ENCODE measurements around the gene PCDHGA10.
"Not testable (repeated sequence)": the region's sequence is repeated elsewhere in the genome, so short reads cannot be mapped to it uniquely, and the experiment has no call there.

PCDHGA10 gene

DNA sequence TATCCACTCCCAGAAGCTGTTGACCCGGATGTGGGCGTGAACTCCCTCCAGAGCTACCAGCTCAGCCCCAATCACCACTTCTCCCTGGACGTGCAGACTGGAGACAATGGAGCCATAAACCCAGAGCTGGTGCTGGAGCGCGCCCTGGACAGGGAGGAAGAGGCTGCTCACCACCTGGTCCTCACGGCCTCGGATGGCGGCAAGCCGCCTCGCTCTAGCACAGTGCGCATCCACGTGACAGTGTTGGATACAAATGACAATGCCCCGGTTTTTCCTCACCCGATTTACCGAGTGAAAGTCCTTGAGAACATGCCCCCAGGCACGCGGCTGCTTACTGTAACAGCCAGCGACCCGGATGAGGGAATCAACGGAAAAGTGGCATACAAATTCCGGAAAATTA lies 19.5 kb upstream of the PCDHGA10 start:
- DNase-seq, result no peak

DNA sequence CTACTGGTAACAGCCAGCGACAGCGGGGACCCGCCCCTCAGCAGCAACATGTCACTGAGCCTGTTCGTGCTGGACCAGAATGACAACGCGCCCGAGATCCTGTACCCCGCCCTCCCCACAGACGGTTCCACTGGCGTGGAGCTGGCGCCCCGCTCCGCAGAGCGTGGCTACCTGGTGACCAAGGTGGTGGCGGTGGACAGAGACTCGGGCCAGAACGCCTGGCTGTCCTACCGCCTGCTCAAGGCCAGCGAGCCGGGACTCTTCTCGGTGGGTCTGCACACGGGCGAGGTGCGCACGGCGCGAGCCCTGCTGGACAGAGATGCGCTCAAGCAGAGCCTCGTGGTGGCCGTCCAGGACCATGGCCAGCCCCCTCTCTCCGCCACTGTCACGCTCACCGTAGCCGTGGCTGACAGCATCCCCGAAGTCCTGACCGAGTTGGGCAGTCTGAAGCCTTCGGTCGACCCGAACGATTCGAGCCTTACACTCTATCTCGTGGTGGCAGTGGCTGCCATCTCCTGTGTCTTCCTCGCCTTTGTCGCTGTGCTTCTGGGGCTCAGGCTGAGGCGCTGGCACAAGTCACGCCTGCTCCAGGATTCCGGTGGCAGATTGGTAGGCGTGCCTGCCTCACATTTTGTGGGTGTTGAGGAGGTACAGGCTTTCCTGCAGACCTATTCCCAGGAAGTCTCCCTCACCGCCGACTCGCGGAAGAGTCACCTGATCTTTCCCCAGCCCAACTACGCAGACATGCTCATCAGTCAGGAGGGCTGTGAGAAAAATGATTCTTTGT lies 18.2 kb upstream of the PCDHGA10 start:
- DNase-seq, result not testable (repeated sequence)

DNA sequence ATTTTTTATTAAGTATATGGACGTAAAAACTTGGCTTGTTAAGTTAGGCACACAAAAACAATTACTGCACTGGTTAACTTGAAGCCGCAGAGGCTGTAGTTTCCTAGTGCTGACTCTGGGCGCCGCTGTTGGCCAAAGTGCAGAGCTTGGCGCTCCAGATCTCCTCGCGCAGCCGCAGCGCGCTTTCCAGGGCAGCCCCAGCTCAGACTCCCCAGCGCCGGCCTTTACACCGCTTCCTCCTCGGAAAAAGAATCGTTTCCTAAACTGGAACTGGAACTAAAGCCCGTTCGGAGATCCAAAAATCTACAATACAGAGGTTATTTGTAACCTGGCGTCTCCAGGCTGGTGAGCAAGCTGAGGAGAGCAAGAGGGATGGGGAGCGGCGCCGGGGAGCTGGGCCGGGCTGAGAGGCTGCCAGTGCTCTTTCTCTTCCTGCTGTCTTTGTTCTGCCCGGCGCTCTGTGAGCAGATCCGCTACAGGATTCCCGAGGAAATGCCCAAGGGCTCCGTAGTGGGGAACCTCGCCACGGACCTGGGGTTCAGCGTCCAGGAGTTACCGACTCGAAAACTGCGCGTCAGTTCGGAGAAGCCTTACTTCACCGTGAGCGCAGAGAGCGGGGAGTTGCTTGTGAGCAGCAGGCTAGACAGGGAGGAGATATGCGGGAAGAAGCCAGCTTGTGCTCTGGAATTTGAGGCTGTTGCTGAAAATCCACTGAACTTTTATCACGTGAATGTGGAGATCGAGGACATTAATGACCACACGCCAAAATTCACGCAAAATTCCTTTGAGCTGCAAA lies 14.8 kb upstream of the PCDHGA10 start, which contains the start of gene PCDHGB5:
Gene PCDHGB5, plus strand, starts transcription at position 192 of the 796 bp plus-strand sequence. Its CDS starts 181 bp downstream, at position 373.
- DNase-seq, result not testable (repeated sequence)

DNA sequence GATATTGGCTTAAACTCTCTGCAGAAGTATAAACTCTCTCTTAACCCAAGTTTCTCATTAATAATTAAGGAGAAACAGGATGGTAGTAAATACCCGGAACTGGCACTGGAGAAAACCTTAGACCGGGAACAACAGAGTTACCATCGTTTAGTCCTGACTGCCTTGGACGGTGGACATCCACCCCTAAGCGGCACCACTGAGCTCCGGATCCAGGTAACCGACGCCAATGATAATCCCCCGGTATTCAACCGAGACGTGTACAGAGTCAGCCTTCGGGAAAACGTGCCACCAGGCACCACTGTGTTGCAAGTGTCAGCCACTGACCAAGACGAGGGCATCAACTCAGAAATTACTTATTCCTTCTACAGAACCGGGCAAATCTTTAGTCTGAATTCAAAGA lies 14.2 kb upstream of the PCDHGA10 start:
- DNase-seq, result no peak

DNA sequence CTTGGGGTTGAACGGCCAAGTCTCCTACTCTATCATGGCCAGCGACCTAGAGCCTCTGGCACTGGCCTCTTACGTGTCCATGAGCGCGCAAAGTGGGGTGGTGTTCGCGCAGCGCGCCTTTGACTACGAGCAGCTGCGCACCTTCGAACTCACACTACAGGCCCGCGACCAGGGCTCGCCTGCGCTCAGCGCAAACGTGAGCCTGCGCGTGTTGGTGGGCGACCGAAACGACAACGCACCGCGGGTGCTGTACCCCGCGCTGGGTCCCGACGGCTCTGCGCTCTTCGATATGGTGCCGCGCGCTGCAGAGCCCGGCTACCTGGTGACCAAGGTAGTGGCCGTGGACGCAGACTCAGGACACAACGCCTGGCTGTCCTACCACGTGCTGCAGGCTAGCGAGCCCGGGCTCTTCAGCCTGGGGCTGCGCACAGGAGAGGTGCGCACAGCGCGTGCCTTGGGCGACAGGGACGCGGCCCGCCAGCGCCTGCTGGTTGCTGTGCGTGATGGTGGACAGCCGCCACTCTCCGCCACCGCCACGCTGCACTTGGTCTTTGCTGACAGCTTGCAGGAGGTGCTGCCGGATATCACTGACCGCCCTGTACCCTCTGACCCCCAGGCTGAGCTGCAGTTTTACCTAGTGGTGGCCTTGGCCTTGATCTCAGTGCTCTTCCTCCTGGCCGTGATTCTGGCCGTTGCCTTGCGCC lies 13.1 kb upstream of the PCDHGA10 start:
- DNase-seq, result no peak

DNA sequence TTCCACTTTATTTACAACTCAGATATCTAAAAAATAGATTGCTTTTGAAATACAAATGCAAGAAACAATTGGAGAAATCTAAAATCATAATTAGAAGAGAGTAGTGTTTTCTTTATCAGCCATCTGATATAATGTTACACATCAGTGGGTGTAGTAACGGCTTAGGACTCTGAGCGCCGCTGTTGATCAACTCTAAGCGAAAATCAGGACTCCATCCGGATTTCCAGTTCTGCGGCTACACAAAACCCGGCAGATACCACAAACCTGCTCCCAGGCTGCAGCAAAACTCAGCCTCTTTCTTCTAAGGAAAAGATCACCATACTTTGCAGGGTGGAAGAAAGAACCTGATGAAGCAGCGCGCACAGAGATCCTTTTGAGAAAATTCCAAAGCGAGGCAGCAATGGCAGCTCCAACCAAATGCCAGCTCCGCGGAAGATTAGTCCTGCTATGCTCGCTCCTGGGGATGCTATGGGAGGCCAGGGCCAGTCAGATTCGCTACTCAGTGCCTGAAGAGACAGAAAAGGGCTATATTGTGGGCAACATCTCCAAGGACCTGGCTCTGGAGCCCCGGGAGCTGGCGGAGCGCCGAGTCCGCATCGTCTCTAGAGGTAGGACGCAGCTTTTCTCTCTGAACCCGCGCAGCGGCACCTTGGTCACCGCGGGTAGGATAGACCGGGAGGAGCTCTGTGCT lies 10.1 kb upstream of the PCDHGA10 start, which contains the start of gene PCDHGA9:
Gene PCDHGA9, plus strand, starts transcription at position 226 of the 691 bp plus-strand sequence. Its CDS starts 175 bp downstream, at position 401.
- no peak for DNase-seq

DNA sequence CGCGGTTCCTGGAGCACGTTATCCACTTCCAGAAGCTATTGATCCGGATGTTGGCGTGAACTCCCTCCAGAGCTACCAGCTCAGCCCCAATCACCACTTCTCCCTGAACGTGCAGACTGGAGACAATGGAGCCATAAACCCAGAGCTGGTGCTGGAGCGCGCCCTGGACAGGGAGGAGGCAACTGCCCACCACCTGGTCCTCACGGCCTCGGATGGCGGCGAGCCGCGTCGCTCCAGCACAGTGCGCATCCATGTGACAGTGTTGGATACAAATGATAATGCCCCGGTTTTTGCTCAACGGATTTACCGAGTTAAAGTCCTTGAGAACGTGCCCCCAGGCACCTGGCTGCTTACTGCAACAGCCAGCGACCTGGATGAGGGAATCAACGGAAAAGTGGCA lies 9.4 kb upstream of the PCDHGA10 start:
- no peak for DNase-seq

DNA sequence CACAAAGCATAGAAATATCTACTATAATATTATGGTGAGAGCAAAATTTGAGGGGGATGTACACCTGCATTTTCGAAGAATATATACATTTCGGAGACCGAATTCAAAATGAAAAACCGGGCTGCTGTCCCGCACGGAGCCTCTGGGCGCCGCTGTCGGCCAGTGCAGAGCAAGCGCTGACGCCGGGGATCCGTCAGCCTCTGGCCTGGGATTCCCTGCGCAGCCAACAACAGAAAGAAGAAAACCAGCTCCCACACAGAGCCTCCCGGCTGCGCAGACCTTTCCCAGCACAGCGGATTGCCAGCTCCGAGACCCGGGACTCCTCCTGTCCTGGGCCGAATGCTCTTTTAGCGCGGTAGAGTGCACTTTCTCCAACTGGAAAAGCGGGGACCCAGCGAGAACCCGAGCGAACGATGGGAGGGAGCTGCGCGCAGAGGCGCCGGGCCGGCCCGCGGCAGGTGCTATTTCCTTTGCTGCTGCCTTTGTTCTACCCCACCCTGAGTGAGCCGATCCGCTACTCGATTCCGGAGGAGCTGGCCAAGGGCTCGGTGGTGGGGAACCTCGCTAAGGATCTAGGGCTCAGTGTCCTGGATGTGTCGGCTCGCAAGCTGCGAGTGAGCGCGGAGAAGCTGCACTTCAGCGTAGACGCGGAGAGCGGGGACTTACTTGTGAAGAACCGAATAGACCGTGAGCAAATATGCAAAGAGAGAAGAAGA lies 4.8 kb upstream of the PCDHGA10 start, which contains the start of gene PCDHGB6:
Gene PCDHGB6, plus strand, starts transcription at position 232 of the 716 bp plus-strand sequence. Its CDS starts 182 bp downstream, at position 414.
- not testable (repeated sequence) for DNase-seq

DNA sequence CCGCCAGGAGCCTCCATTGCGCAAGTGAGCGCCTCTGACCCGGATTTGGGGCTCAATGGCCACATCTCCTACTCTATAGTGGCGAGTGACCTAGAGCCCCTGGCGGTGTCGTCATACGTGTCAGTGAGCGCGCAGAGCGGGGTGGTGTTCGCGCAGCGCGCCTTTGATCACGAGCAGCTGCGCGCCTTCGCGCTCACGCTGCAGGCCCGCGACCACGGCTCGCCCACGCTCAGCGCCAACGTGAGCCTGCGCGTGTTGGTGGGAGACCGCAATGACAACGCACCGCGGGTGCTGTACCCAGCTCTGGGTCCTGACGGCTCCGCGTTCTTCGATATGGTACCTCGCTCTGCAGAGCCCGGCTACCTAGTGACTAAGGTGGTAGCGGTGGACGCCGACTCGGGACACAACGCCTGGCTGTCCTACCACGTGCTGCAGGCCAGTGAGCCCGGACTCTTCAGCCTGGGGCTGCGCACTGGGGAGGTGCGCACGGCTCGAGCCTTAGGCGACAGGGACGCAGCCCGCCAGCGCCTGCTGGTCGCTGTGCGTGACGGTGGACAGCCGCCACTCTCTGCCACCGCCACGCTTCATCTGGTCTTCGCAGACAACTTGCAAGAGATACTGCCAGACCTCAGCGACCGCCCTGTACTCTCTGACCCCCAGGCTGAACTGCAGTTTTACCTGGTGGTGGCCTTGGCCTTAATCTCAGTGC lies 3.0 kb upstream of the PCDHGA10 start:
- DNase-seq, result no peak

DNA sequence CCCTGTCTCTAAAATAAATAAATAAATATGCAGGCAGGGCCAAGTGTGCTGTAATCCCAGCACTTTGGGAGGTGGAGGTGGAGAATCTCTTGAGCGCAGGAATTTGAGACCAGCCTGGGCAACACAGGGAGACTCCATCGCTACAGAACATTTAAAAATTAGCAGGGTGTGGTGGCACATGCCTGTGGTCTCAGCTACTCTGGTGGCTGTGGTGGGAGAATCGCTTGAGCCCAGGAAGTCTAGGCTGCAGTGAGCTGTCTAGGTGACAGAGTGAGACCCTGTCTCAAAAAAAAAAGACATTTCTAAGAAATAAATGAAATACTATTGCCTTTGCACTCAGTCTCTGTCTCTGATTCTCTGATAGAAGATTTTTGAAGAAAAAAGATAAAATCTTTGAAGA lies 1.2 kb upstream of the PCDHGA10 start:
- no peak for DNase-seq

DNA sequence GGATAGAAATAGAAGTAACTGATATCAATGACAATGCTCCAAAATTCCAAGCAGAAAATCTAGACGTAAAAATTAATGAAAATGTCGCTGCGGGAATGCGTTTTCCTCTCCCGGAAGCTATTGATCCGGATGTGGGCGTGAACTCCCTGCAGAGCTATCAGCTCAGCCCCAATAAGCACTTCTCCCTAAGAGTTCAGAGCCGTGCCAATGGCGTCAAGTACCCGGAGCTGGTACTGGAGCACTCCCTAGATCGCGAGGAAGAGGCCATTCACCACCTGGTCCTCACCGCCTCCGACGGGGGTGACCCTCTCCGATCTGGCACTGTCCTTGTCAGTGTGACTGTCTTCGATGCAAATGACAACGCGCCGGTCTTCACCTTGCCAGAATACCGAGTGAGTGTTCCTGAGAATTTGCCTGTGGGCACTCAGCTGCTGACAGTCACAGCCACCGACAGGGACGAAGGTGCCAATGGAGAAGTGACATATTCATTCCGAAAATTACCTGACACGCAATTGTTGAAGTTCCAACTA lies 818 bp downstream of the PCDHGA10 start:
- no peak for DNase-seq

DNA sequence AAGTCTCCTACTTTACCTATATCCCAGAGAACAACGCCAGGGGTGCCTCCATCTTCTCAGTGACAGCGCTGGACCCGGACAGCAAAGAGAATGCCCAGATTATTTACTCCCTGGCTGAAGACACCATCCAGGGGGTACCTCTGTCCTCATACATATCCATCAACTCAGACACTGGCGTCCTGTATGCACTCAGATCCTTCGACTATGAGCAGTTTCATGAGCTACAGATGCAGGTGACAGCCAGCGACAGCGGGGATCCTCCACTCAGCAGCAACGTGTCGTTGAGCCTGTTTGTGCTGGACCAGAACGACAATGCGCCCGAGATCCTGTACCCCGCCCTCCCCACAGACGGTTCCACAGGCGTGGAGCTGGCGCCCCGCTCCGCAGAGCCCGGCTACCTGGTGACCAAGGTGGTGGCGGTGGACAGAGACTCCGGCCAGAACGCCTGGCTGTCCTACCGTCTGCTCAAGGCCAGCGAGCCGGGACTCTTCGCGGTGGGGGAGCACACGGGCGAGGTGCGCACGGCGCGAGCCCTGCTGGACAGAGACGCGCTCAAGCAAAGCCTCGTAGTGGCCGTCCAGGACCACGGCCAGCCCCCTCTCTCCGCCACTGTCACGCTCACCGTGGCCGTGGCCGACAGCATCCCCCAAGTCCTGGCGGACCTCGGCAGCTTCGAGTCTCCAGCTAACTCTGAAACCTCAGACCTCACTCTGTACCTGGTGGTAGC lies 1.9 kb downstream of the PCDHGA10 start:
- DNase-seq, result not testable (repeated sequence)

DNA sequence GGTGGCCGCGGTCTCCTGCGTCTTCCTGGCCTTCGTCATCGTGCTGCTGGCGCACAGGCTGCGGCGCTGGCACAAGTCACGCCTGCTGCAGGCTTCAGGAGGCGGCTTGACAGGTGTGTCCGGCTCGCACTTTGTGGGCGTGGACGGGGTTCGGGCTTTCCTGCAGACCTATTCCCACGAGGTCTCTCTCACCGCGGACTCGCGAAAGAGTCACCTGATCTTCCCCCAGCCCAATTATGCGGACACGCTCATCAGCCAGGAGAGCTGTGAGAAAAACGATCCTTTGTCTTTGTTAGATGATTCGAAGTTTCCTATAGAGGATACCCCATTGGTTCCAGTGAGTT lies 2.5 kb downstream of the PCDHGA10 start:
- DNase-seq, result not testable (repeated sequence)

DNA sequence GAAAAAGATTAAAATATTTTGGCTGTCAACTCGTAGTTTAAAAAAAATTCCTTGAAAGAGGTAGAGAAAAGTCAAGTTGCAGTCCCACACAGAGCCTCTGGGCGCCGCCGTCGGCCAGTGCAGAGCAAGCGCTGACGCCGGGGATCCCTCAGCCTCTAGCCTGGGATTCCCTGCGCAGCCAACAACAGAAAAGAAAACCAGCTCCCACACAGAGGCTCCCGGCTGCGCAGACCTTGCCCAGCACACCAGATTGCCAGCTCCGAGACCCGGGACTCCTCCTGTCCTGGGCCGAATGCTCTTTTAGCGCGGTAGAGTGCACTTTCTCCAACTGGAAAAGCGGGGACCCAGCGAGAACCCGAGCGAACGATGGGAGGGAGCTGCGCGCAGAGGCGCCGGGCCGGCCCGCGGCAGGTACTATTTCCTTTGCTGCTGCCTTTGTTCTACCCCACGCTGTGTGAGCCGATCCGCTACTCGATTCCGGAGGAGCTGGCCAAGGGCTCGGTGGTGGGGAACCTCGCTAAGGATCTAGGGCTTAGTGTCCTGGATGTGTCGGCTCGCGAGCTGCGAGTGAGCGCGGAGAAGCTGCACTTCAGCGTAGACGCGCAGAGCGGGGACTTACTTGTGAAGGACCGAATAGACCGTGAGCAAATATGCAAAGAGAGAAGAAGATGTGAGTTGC lies 4.8 kb downstream of the PCDHGA10 start, which contains the start of gene PCDHGB7:
Gene PCDHGB7, plus strand, starts transcription at position 184 of the 679 bp plus-strand sequence. Its CDS starts 183 bp downstream, at position 367.
- peak; percentile 69 for DNase-seq

DNA sequence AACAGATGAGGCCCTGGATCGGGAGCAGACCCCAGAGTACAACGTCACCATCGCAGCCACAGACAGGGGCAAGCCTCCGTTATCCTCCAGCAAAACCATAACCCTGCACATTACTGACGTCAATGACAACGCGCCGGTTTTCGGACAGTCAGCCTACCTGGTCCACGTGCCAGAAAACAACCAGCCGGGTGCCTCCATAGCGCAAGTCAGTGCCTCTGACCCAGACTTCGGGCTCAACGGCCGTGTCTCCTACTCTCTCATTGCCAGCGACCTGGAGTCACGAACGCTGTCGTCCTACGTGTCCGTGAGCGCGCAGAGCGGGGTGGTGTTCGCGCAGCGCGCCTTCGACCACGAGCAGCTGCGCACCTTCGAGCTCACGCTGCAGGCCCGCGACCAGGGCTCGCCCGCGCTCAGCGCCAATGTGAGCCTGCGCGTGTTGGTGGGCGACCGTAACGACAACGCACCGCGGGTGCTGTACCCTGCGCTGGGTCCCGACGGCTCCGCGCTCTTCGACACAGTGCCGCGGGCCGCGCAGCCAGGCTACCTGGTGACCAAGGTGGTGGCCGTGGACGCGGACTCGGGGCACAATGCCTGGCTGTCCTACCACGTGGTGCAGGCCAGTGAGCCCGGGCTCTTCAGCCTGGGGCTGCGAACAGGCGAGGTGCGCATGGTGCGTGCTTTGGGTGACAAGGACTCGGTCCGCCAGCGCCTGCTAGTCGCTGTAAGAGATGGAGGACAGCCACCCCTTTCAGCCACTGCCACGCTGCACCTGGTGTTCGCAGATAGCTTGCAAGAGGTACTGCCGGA lies 6.5 kb downstream of the PCDHGA10 start:
- no peak for DNase-seq

DNA sequence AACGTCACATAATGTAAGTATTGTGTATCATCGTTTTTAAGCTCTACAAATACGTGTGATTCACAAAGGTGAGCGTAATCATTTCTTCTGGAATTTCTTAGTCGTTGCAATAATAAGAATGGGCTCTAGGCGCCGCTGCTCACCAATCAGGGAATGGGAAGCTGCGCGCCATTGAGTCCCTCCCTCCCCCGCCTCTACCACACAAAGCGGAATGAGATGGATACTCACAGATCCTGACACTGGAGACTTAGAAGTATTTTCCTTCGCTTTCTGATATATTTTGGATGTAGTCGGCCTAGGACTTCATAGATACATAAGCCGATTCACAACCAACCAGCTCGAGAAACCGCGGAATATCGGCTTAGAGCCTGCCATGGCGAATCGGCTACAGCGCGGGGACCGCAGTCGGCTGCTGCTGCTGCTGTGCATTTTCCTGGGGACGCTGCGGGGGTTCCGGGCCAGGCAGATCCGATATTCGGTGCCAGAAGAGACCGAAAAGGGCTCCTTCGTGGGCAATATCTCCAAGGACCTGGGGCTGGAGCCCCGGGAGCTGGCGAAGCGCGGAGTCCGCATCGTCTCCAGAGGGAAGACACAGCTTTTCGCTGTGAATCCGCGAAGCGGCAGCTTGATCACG lies 8.2 kb downstream of the PCDHGA10 start, which contains the start of gene PCDHGA11:
Gene PCDHGA11, plus strand, starts transcription at position 197 of the 634 bp plus-strand sequence. Its CDS starts 177 bp downstream, at position 374.
- DNase-seq, result no peak

DNA sequence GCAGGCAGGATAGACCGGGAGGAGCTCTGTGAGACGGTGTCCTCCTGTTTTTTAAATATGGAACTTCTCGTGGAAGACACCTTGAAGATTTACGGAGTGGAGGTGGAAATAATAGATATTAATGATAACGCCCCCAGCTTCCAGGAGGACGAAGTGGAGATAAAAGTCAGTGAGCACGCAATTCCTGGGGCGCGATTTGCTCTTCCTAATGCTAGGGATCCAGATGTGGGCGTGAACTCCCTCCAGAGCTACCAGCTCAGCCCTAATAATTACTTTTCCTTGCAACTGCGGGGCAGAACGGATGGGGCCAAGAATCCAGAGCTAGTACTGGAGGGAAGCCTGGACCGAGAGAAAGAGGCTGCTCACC lies 8.7 kb downstream of the PCDHGA10 start:
- no peak for DNase-seq

DNA sequence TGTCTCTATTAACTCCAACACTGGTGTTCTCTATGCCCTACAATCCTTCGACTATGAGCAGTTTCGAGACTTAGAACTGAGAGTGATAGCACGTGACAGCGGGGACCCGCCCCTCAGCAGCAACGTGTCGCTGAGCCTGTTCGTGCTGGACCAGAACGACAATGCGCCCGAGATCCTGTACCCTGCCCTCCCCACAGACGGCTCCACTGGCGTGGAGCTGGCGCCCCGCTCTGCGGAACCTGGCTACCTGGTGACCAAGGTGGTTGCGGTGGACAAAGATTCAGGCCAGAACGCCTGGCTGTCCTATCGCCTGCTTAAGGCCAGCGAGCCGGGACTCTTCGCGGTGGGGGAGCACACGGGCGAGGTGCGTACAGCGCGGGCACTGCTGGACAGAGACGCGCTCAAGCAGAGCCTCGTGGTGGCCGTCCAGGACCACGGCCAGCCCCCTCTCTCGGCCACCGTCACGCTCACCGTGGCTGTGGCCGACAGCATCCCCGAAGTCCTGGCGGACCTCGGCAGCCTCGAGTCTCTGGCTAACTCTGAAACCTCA lies 10.0 kb downstream of the PCDHGA10 start:
- no peak for DNase-seq

Data from NCI-H1105 treated with DMSO at 0.1 percent for 48 hours (cell line).